GM12875 (cell line): ENCODE measurements around the gene DZIP1.
A peak's percentile ranks its signal among the peaks of the same experiment; 100 is the strongest.

Experiments used
- H3K4me3 ChIP-seq: one replicate; pipeline ENCODE4 v1.5.1; 2011; ENCODE audit warnings: low read depth, low read length, control low read depth
- CTCF ChIP-seq: IDR thresholded peaks from 2 replicates; pipeline ENCODE4 v1.5.1; 2011; ENCODE audit warnings: low read depth, mild to moderate bottlenecking, control low read depth, inconsistent platforms, low read length, moderate library complexity, borderline replicate concordance; ENCODE audit not compliant: insufficient read depth

Gene DZIP1

GRCh38 chr13:95560387-95560786 lies 84.1 kb downstream of the DZIP1 start:
- no peak for TF ChIP-seq CTCF
- no peak overlapping the region for H3K4me3 ChIP-seq

- H3K4me3 ChIP-seq, result no peak overlapping the region
- no peak for TF ChIP-seq CTCF
Observed at GRCh38 chr13:95559100-95559499, 85.4 kb downstream of the DZIP1 start.

GRCh38 chr13:95557013-95557412 lies 87.5 kb downstream of the DZIP1 start:
- H3K4me3 ChIP-seq, result no peak overlapping the region
- no peak for TF ChIP-seq CTCF

- no peak overlapping the region for H3K4me3 ChIP-seq
- no peak for TF ChIP-seq CTCF
Observed at GRCh38 chr13:95553581-95554385, 90.7 kb downstream of the DZIP1 start.

GRCh38 chr13:95552539-95553441 lies 91.7 kb downstream of the DZIP1 start, which contains the start of gene CLDN10:
Gene CLDN10, plus strand, starts transcription at chr13:95552720. Its CDS starts 34 bp downstream, at chr13:95552754.
- no peak within 1 kb of the TSS for H3K4me3 ChIP-seq
- 0 out of 2 replicates have a peak, but pooled peaks have one; percentile 6 for TF ChIP-seq CTCF

DNA sequence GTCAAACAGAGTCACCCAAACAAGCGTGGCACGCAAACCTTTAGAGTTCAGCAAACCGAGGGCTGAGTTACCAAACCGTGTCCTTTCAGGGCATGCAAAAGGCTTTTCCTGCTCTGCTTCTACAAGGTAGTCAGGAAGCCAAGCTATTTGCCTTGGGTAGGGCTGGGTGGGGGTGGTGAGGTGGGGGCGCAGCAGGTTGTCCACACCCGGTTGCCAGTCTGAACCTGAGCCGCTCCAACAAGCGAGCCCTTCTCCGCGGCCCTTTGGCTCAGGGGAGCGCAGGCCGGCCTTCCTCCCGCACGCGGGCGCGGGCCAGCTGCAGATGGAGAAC lies 92.3 kb downstream of the DZIP1 start:
- TF ChIP-seq CTCF, result no peak
- H3K4me3 ChIP-seq, result no peak overlapping the region

GRCh38 chr13:95547531-95548167 lies 96.9 kb downstream of the DZIP1 start:
- no peak for TF ChIP-seq CTCF
- no peak overlapping the region for H3K4me3 ChIP-seq
